ENCODE measurements around the gene ALPL. TPM values are rescaled to one million over a fixed set of nuclear protein-coding genes. Genes with fewer than 3 reads are reported as not detected.
A peak's percentile ranks its signal among the peaks of the same experiment; 100 is the strongest.
"Not testable (repeated sequence)": the region's sequence is repeated elsewhere in the genome, so short reads cannot be mapped to it uniquely, and the experiment has no call there.

The ALPL gene
- total RNA-seq, 2 experiments from 2014 or later: not detected

GRCh38 chr1:21478356-21478755, 30.9 kb upstream of the ALPL start:
- no peak overlapping the region for H3K27ac Mint-ChIP-seq
- H3K9me3 Mint-ChIP-seq: no peaks in the 10 kb centered on the region
- no peaks in the 10 kb centered on the region for H3K4me1 Mint-ChIP-seq (ENCODE audit: low read depth)
- intact Hi-C loops (cut with micrococcal nuclease): no loop called here
- TF ChIP-seq CTCF (IDR thresholded peaks at IDR 0.05): no peak
- no peak for ATAC-seq
- peaks cover 6% of the 10 kb centered on the region for H3K36me3 Mint-ChIP-seq (ENCODE audit: low read depth)
- ChIA-PET POLR2A (no interaction called here), CTCF (no interaction called here)
- H3K27me3 Mint-ChIP-seq: peaks cover 2% of the 10 kb centered on the region
- no peak for DNase-seq
- no peak overlapping the region for H3K4me3 Mint-ChIP-seq

- POLR2A ChIA-PET; DNase-seq; H3K36me3 Mint-ChIP-seq (ENCODE audit: low read depth); H3K27ac Mint-ChIP-seq; ATAC-seq; CTCF ChIA-PET; H3K4me1 Mint-ChIP-seq (ENCODE audit: low read depth); H3K9me3 Mint-ChIP-seq; intact Hi-C loops (cut with micrococcal nuclease); H3K4me3 Mint-ChIP-seq; H3K27me3 Mint-ChIP-seq: not testable (repeated sequence)
Measured at GRCh38 chr1:21483881-21484280, 25.3 kb upstream of the ALPL start.

- H3K4me1 Mint-ChIP-seq (ENCODE audit: low read depth): peaks cover 7% of the 10 kb centered on the region
- ATAC-seq (no peak), DNase-seq (no peak)
- H3K27ac Mint-ChIP-seq: no peak overlapping the region
- peak overlapping the region; percentile 15 for H3K4me3 Mint-ChIP-seq
- ChIA-PET CTCF (interaction anchor here (1.0 to 3.0 kb wide), 4 partner anchors 14 to 257 kb away, joined by 3 to 19 read pairs (median 7); no protein-coding TSS in a partner anchor), POLR2A (no interaction called here)
- H3K9me3 Mint-ChIP-seq: no peaks in the 10 kb centered on the region
- intact Hi-C loops (cut with micrococcal nuclease): no loop called here
- no peak for TF ChIP-seq CTCF (IDR thresholded peaks at IDR 0.05)
- H3K36me3 Mint-ChIP-seq (ENCODE audit: low read depth): no peaks in the 10 kb centered on the region
- peaks cover 8% of the 10 kb centered on the region for H3K27me3 Mint-ChIP-seq
Measured at GRCh38 chr1:21489146-21489545, 20.1 kb upstream of the ALPL start.

GRCh38 chr1:21490774-21491487, 18.3 kb upstream of the ALPL start:
- Mint-ChIP-seq H3K27me3 (peaks cover 8% of the 10 kb centered on the region), H3K27ac (no peak overlapping the region), H3K4me3 (no peak overlapping the region), H3K36me3 (ENCODE audit: low read depth) (no peaks in the 10 kb centered on the region), H3K4me1 (ENCODE audit: low read depth) (peaks cover 7% of the 10 kb centered on the region), H3K9me3 (no peaks in the 10 kb centered on the region)
- DNase-seq: peak; percentile 57
- TF ChIP-seq CTCF (IDR thresholded peaks at IDR 0.05): peak; percentile 56
- peak; percentile 69 for ATAC-seq
- intact Hi-C loops (cut with micrococcal nuclease): no loop called here
- POLR2A ChIA-PET: interaction anchor here (0.6 kb wide), 1 partner anchor 158 kb away, joined by 3 read pairs; no protein-coding TSS in a partner anchor
- CTCF ChIA-PET: interaction anchor here (0.7 to 3.0 kb wide), 8 partner anchors 17 to 259 kb away, joined by 3 to 19 read pairs (median 4); partner anchors contain the start of gene ALPL

- no peak for TF ChIP-seq CTCF (IDR thresholded peaks at IDR 0.05)
- Mint-ChIP-seq H3K36me3 (ENCODE audit: low read depth) (no peaks in the 10 kb centered on the region), H3K27ac (no peak overlapping the region), H3K27me3 (peaks cover 8% of the 10 kb centered on the region), H3K4me3 (no peak overlapping the region), H3K4me1 (ENCODE audit: low read depth) (peaks cover 7% of the 10 kb centered on the region), H3K9me3 (no peaks in the 10 kb centered on the region)
- ATAC-seq: no peak
- ChIA-PET CTCF (interaction anchor here (1.2 to 3.0 kb wide), 5 partner anchors 16 to 221 kb away, joined by 3 to 19 read pairs (median 5); no protein-coding TSS in a partner anchor), POLR2A (no interaction called here)
- no peak for DNase-seq
- intact Hi-C loops (cut with micrococcal nuclease): no loop called here
Measured at GRCh38 chr1:21491488-21492355, 17.5 kb upstream of the ALPL start.
